Lung (tissue), 12 donors: ENCODE data around the gene SBF2. TPM values are rescaled to one million over a fixed set of nuclear protein-coding genes. Genes with fewer than 3 reads are reported as not detected.
"Not testable (repeated sequence)": the region's sequence is repeated elsewhere in the genome, so short reads cannot be mapped to it uniquely, and the experiment has no call there.

Source experiments
- ATAC-seq: fragments of 200-7000 bp; cut with Tn5 transposase; one replicate; pipeline ENCODE4 v1.9.1; 2020; ENCODE audit warnings: moderate number of reproducible peaks; ENCODE audit not compliant: insufficient read depth, low FRiP score
- DNase-seq, 3 donors: peaks; one replicate each; pipeline ENCODE4 v3.0.0-alpha.2; 2013 to 2017
- H3K27ac ChIP-seq, 2 donors: one replicate each; pipeline ENCODE4 v1.5.1; 2013; ENCODE audit warnings: mild to moderate bottlenecking in 2 of 2, moderate library complexity in 2 of 2, control low read depth in 1 of 2, inconsistent platforms in 1 of 2, low read depth in 1 of 2, low read length in 1 of 2
- H3K27me3 ChIP-seq, 3 donors: one replicate each; pipeline ENCODE4 v1.5.1; 2013; ENCODE audit warnings: low read length in 2 of 3; ENCODE audit not compliant: control insufficient read depth in 3 of 3, insufficient read depth in 3 of 3
- H3K36me3 ChIP-seq, 4 donors: one replicate each; pipeline ENCODE4 v1.5.1; 2013; ENCODE audit warnings: low read length in 4 of 4, mild to moderate bottlenecking in 1 of 4, moderate library complexity in 1 of 4; ENCODE audit not compliant: control insufficient read depth in 4 of 4, insufficient read depth in 4 of 4
- H3K4me1 ChIP-seq, 5 donors: one replicate each; pipeline ENCODE4 v1.5.1; 2013; ENCODE audit warnings: low read length in 5 of 5, mild to moderate bottlenecking in 2 of 5, moderate library complexity in 1 of 5; ENCODE audit not compliant: control insufficient read depth in 5 of 5, insufficient read depth in 5 of 5
- H3K4me3 ChIP-seq: one replicate; pipeline ENCODE4 v1.5.1; 2013; ENCODE audit warnings: mild to moderate bottlenecking, control low read depth, moderate library complexity
- H3K9ac ChIP-seq, 2 donors: one replicate each; pipeline ENCODE4 v1.5.1; 2013; ENCODE audit warnings: low read length in 2 of 2, control low read depth in 1 of 2; ENCODE audit not compliant: insufficient read depth in 1 of 2
- H3K9me3 ChIP-seq, 4 donors: one replicate each; pipeline ENCODE4 v1.5.1; 2013; ENCODE audit warnings: low read length in 3 of 4, mild to moderate bottlenecking in 1 of 4, moderate library complexity in 1 of 4; ENCODE audit not compliant: control insufficient read depth in 4 of 4, insufficient read depth in 3 of 4
- CTCF ChIP-seq: IDR thresholded peaks from 2 replicates; pipeline ENCODE4 v1.5.1; 2012; ENCODE audit warnings: mild to moderate bottlenecking; ENCODE audit errors: control extremely low read depth, extremely low read depth
- WGBS, 2 donors: extraction: QIAGEN DNeasy Blood & Tissue Kit; methylation state at CpG; one replicate each; pipeline ENCODE4 v1.1.7; 2013; 5-methylcytosine and 5-hydroxymethylcytosine counted together
- polyA plus RNA-seq, 2 donors: library from polyadenylated mRNA; stranded (reverse); fragments of 200-250 nt; gene quantifications; one replicate each; pipeline ENCODE4 v1.2.1, GENCODE V29; 2013
- total RNA-seq, 2 donors: library from RNA; depleted of rRNA in 1 of 2; stranded (reverse); fragments of >200 nt in 1 of 2; gene quantifications; one replicate each; pipeline ENCODE4 v1.2.1, GENCODE V29; 2014 to 2021
- donor health status: control.
- donor health status: control.
- donor health status: Bipolar disorder and iron deficiency.
- donor health status: healthy.
- donor health status: DM: yes; HTN: yes; CAD: no.

Gene SBF2
- total and polyA plus RNA-seq, 4 donors: 4.4 to 104 (median 24.9) TPM

DNA sequence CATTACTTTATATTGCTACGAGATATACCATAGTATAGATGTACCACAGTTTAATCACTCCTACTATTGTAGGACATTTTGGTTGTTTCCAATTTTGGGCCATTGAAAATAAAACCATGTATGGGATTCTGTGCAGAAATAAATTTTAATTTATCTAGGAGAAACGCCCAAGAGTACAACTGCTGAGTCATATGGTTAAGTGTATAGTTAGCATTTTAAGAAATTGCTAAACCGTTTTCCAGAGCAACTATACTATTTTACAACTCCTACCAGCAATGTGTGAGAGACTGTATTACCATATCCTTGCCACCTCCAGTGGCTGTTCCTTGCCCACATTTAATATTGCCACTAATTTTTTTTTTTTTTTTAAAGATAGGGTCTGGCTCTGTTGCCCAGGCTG, 163.1 kb downstream of the SBF2 start:
- peaks cover 0 to 7% (median 1%) of the 10 kb centered on the region in 4 donors for H3K36me3 ChIP-seq
- H3K9ac ChIP-seq: no peak overlapping the region
- 87 to 89% methylated on average over 3 of the region's 3 CpGs for WGBS, 2 donors
- DNase-seq (no peak), ATAC-seq (no peak)
- H3K27me3 ChIP-seq: no peaks in the 10 kb centered on the region
- no peak overlapping the region for H3K27ac ChIP-seq
- H3K4me1 ChIP-seq: no peaks in the 10 kb centered on the region
- no peak for TF ChIP-seq CTCF
- H3K4me3 ChIP-seq: no peak overlapping the region
- peaks cover 0 to 4% (median 0%) of the 10 kb centered on the region in 4 donors for H3K9me3 ChIP-seq

- not testable (repeated sequence) for H3K4me1 ChIP-seq
Observed at GRCh38 chr11:10129184-10129583, 164.8 kb downstream of the SBF2 start.

DNA sequence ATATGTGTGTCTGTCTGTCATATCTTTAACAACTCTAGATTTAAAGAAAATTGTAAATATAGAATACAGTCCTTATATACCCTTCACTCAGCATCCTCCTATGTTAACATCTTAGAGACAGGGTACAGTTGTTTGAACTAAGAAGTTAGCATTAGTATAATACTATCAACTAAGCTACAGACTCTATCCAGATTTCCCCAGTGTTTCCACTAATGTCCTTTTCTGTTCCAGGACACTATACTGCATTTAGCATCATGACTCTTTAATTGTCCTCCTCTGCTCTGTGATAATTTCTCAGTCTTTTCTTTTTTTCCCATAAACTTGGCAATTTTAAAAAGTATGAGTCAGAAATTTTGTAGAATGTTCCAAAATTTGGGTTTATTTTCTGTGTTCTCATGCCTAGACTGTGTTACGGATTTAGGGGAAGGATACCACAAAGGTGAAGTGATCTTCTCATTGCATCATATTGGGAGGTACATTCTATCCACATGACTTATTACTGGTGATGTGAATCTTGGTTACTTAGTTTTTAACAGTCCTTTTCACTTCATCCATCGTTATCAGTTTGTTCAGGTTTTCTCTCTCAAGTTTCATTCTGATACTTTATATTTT, 168.4 kb downstream of the SBF2 start:
- TF ChIP-seq CTCF: no peak

More at GRCh38 chr11:10129184-10129583, 164.8 kb downstream of the SBF2 start:
- H3K36me3 ChIP-seq, ATAC-seq, H3K27ac ChIP-seq, H3K27me3 ChIP-seq, H3K4me3 ChIP-seq, H3K9ac ChIP-seq, H3K9me3 ChIP-seq, DNase-seq: not testable (repeated sequence)
- WGBS, 2 donors: 94 to 98% methylated on average over 8 of the region's 8 CpGs

DNA sequence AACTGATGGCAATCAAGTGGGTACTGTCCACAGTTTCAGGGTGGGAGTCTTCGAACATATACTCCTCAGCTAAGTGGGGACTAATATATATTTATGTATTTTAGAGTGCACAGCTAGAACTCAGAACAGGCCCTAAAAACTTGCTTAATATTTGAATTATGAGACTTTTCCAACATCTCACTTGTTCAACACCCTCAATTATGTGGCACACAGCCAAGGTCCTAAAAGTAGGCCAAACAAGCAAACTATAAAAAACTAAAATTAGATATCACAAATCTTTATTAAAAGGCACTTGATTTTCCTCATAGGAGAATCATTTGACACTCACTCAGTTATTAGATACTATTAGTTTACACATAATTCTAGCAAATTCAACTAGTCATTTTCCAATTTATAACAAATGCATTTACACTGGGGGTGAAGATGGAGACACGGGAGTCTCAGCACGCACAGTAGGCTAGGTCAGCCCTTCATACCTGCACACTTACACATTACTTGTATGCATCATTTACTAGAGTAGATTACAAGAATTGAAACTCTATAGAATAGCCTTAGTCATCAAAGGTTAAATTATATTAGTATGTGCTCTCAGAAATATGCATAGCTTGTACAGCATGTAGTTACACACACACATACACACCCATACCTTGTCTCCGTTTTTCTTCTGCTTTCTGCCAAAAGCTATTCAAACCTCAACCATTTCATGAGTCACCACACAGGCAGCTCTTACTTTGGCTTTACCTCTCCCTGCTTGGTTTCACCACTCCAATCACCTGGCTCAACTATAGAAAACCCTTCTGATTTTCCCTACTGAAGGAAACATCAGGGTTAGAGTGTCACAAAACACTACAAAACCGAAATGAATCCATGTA, 171.5 kb downstream of the SBF2 start:
- WGBS, 2 donors: 69 to 71% methylated on average over 5 of the region's 5 CpGs
- no peaks in the 10 kb centered on the region for H3K9me3 ChIP-seq
- H3K27me3 ChIP-seq: no peaks in the 10 kb centered on the region
- H3K36me3 ChIP-seq: peaks cover 0 to 2% (median 0%) of the 10 kb centered on the region in 4 donors
- no peak overlapping the region for H3K9ac ChIP-seq
- no peak for TF ChIP-seq CTCF
- H3K4me3 ChIP-seq: no peak overlapping the region
- H3K27ac ChIP-seq: no peak overlapping the region
- DNase-seq (peak in 2 of 3 donors; percentile 13 to 39), ATAC-seq (no peak)
- peaks cover 0 to 7% (median 1%) of the 10 kb centered on the region in 5 donors for H3K4me1 ChIP-seq

More for the DNA sequence above, 168.4 kb downstream of the SBF2 start:
- no peak for ATAC-seq
- WGBS, 2 donors: 85% methylated on average over 2 of the region's 2 CpGs
- no peak for DNase-seq
- no peak overlapping the region for H3K27ac ChIP-seq
- H3K4me1 ChIP-seq: peaks cover 0 to 7% (median 0%) of the 10 kb centered on the region in 5 donors
- H3K27me3 ChIP-seq: no peaks in the 10 kb centered on the region
- no peak overlapping the region for H3K9ac ChIP-seq
- no peaks in the 10 kb centered on the region for H3K36me3 ChIP-seq
- H3K9me3 ChIP-seq: no peaks in the 10 kb centered on the region
- no peak overlapping the region for H3K4me3 ChIP-seq
